HG02588 (cell line): ENCODE results near the gene PIGM.

Experiments
- ATAC-seq: cut with Tn5 transposase; IDR thresholded peaks from one replicate; pipeline ENCODE4 v1.9.1; 2021; ENCODE audit warnings: mild to moderate bottlenecking, moderate library complexity; ENCODE audit not compliant: unreplicated experiment

PIGM gene

DNA sequence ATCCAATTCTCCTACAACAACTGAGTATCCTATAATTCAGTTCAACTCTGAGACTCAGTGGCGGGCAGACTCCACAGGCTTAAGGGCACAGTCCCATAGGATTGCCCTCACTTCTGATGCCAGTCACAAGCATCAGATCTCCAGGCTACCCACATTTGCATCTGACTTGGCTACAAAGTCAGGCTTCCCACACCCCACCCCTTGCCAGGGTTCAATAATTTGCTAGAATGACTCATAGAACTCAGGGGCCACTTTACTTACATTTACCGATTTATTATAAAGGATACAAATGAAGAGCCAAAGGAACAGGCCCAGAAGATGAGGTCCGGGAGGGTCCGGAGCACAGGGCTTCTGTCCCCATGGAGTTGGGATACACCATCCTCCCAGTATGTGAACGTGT lies 41.8 kb downstream of the PIGM start:
- no peak for ATAC-seq

DNA sequence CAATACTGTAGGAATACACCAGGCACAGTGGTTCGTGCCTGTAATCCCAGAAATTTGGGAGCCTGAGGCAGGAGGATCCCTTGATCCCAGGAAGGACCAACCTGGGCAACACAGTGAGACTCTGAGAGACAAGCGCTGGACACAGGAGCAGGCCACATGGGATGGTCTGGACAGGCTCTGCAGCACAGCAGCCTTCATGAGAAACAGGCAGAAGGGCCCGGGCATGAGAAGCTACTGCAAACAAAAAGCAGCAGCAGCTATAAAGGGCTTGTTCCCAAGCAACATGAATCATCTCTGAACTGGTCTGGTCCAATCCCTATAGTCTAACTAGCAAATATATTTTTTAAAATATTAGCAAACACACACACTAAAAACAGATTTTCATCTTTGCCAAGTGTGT lies 42.2 kb downstream of the PIGM start:
- no peak for ATAC-seq

DNA sequence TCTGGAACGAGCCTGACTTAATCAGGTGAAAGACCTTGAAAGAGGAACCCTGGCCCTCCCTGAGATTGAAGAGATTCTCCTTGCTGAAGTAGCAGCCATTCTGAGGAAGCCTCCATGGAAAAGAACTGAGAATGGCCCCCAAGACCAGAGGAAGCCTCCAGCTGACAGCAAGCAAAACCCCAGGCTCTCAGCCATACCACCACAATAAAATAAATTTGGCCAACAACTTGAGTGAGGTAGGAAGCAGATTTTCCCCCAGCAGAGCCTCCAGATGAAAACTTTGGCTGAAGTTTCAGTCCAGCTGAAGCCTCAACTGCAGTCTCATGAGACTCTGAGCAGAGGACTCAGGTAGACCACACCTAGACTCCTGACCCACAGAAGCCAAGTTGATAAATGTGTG lies 43.8 kb downstream of the PIGM start:
- ATAC-seq = no peak

DNA sequence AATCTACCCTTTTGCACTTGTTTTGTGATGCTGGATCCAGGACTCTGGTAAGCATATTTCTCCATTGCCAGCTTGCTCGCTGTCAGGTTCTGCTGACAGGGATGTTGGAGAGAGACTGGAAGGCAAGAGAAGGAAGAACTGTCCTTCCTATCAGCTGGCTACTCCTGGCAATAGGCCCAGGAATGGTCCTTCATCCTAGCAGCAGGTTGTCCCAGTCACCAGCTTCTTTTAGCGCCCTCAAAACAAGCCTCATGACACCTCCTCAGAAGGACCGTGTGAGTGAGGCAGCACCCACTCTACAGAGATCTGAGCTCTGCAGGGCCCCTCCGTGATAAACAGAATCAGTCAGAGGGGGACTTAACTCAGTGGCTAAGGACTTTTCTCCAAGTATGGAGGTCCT lies 44.6 kb downstream of the PIGM start:
- ATAC-seq = no peak

DNA sequence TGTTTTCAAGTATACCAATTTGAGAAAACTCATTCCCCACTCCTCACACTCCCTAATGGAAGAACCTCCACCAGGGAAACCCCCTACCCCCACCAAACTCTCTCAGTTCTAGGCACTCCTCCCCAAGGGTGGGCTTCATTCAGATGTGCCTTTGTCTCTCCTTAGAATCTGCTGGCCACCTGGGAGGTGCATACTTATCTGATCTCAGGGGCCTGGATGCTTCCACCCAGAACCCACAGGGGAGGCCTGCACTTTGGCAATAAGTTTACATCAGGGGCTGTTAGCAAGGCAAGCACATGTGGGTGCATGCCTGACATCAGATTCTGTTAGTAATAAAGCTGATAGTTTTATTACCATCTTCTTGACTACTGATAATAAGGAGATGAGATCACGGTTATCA lies 45.3 kb downstream of the PIGM start:
- ATAC-seq = no peak

DNA sequence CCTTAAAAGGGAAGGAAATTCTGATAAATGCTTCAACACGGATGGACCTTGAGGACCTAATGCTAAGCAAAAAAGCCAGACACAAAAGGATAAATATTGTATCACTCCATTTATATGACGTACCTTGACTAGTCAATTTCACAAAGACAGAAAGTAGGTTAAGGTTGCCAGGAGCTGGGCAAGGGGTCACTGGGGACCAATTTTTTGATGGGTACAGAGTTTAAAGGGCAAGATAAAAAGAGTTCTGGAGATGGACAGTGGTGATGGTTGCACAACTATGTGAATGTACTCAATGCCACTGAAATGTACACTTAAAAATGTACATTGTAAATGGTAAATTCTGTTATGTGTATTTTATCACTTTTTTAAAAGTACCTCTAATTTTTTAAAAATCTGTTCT lies 45.7 kb downstream of the PIGM start:
- ATAC-seq = no peak

DNA sequence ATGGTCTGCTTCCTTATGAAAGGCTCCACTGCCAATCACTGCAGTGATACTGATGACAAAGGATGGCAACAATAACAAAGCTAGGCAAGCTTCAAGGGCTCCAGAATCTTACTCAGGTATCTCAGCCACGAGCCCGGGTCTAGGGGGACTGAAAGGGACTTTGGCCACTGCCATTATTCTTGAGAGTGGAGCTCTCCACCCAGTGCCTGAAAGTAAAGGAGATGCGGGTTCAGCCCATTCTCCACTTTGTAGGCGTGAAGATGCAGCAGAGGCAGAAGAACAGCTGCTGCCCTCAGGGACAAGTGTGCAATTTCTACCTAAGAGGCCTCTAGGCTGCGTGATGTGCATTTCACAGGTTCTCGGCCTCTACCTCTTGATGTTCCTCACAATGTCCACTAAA lies 46.3 kb downstream of the PIGM start:
- no peak for ATAC-seq

DNA sequence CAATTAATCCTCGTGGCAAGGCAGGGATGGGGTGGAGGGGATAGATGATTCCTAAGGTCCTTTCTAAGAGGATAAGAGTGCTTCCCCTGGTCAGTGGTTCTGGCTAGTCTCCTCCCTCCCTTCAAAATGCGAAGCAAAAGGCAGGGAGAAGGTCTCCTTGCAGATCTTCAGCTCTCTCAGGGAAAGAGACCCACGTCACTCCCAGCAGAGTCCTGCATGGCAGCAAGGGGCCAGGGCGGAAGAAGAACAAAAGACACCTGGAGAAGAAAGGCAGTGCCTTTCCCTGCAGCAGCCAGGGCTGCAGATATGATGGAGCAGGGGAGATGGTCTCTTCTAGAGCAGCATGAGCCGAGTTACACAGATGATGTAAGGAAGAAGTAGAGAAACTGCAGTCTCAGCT lies 48.1 kb downstream of the PIGM start:
- ATAC-seq = no peak

DNA sequence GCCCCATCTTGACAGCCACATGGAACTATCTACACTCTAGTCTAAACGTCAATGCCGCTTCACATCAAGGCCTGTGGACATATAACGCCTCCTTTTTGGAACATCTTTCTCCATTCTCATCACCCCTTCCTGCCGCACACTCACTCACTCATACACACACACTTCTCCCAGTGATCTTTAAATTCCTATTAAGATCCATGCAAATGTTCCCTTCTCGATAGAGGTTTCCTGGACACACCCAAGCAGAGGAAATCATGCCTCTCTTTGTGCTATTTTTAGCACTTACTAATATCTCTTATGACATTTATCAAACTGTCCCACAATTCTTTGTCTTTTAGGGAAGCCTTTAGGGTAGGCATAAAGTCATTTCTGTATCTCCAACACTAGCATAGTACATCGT lies 49.5 kb downstream of the PIGM start:
- no peak for ATAC-seq

DNA sequence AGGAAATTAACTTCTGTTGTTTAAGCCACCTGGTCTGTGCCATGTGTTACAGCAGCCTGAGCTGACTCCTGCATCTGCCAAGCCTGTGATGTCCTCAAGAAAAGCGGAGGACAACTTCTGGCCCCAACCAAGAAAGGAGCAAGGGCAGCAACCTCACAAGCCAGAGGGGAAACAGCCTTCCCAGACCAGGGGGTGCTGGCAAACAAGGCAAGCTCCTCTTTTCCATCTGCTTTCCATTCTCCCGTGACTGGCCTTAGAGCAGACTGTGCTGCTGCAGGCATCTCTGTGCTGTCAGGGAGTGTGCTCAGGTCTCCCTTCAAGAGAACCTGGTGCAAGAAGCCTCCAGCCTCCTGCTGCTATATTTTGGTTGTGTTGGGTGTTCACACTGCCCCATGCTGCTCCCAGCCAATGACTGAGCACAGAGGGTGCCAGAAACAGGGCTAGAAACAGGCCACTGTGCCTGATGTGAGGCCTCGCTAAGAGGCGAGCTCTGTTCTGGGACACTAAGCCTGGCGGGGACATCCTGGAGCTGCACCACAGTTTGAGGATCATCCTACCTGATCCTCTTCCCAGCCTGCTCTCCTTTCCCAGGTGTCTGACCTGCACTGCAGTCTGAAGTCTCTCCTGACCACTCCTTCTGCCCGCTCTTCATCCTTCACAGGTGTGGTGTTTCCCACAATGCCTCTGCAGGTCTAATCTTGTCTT lies 50.3 kb downstream of the PIGM start:
- ATAC-seq = no peak

DNA sequence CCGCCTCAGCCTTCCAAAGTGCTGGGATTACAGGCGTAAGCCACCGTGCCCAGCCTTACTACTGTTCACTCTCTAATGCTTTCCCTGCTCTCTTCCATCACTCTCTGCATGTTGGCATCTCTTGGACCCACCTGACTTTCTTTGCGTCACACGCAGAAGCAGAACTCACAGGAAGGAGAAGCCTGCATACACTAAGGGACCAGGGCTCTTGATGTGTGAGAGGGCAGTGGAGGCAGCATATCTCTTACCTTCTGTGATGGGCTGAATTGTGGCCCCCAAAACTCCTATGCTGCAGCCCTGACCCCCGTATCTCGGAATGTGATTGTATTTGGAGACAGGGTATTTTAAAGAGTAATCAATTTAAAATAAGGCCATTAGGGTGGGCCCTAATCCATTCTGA lies 51.0 kb downstream of the PIGM start:
- ATAC-seq = no peak

DNA sequence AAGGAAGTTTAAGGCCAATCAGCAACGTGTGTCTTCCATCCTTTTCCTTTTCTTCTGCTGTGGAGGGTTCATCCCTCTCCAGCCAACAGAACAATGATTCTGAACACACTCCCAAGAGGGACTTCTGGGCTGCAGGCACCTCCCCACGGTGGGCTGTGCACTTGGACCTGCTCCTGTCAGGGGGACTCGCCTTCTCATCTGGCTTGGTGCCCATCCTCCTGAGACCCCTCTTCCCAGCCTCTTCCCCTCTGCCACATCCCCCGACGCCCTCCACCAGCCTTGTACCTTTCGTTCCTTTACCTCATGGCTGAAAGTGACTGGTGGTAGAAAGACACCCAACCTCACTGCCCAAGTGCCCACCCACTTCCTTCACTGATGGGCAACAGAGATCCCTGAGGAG lies 51.7 kb downstream of the PIGM start:
- no peak for ATAC-seq

DNA sequence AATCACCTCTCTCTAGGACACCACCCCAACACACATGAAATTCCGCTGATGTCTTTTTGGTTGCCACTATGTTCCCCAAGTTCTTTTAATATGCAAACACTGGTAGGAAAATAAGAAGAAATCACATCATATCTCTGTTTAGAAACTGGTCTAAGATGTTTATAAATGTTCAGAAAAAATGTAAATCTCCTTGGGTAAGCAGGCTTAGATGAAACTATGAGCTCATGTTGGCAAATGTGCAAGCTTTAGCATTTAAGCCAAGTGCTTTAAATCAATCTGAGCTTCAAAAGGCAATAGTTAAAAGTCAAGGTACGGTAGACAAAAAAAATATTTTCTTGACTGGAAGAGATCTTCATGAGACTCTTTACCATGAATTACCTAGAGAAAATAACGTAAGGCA lies 52.5 kb downstream of the PIGM start:
- no peak for ATAC-seq

DNA sequence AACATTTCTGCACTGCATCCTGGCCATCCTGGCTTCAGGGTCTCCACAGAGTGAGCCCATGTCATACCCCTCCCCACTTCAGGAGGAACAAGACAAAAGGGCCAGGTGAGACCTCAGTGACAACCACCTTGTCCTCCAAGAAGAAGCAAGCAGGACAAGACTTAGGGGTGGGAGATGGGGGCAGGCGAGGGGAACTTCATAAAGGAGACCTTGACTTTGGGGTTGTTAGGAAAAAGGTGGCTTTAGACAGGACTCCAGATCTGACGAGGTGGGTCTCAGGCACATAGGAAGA lies 53.7 kb downstream of the PIGM start:
- no peak for ATAC-seq

DNA sequence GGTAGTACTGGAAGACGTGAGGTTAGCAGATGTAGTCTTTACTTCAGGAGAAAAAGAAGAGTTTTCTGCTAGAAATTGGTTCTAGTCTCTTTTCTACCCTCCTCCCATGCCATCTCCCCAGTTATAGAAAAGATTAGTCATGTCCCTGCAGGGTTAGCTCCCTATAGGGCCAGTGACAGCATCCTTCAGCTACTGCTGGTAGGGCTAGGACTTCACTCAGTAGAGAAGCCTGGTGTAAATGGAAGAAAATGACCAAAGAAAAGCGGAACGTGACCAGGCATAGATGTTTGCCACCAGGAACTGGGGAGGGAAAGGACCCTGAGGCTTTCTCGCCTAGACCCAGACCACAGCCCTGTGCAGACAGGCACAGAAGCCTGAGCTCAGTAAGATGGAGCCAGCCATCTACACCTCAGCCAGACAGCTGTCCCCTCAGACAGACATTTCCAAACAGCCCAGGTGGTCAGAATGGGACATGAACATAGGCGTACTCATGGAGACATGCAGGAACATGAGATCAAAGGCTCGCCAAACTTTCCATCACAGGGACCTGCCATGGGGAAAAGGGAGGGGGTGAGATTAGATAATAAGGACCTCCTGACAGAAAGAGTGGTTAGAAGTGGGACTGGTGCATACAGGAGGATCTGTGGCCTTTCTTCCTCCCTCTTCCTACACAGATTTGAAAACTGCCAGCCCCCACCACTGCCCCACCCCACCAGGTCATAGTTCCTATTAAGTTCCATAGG lies 54.3 kb downstream of the PIGM start:
- no peak for ATAC-seq
